Endothelial cell of umbilical vein (primary cell): ENCODE results near the gene PDE11A. TPM values are rescaled to one million over a fixed set of nuclear protein-coding genes. Genes with fewer than 3 reads are reported as not detected.
"Not testable (repeated sequence)": the region's sequence is repeated elsewhere in the genome, so short reads cannot be mapped to it uniquely, and the experiment has no call there.

Experiments
- BruUV-seq: library from RNA; stranded (reverse); fragments of 400-500 nt; replicated peaks from 2 replicates; lab custom pipeline; 2021; lab: Mats Ljungman, UMichigan
- CTCF ChIA-PET: fragments of 300-600, 350-600 bp; sonication (Branson Sonifier 250); formaldehyde crosslinking; loops from one replicate; lab custom pipeline; 2021; ENCODE audit warnings: antibody characterized with exemption, inconsistent platforms; lab: Charles Lee
- POLR2A ChIA-PET: fragments of 300-600, 350-600 bp; sonication (Branson Sonifier 250); formaldehyde crosslinking; loops from one replicate; lab custom pipeline; 2021; ENCODE audit warnings: antibody characterized with exemption, inconsistent platforms; lab: Charles Lee
- DNase-seq: peaks from one replicate; pipeline ENCODE4 v3.0.0-alpha.2; 2011; ENCODE audit warnings: low read depth, low spot score
- FAIRE-seq: peaks from 2 replicates; lab custom pipeline; 2011; peaks lifted over from hg19 to GRCh38; lab: Jason Lieb, UNC
- H2AFZ ChIP-seq: 2 replicates; pipeline ENCODE4 v1.6.0; 2012; ENCODE audit warnings: low read depth, low read length, control low read depth, inconsistent platforms
- H3K27ac ChIP-seq: 2 replicates; pipeline ENCODE4 v1.5.1; 2011; ENCODE audit warnings: low read depth, mild to moderate bottlenecking, control low read depth, low read length, moderate library complexity; ENCODE audit not compliant: insufficient read depth
- H3K27me3 ChIP-seq, 2 experiments: 2 replicates each; pipeline versions ENCODE4 v1.6.0 to v1.6.1; 2011; ENCODE audit warnings: low read length in 2 of 2, mixed read lengths in 1 of 2; ENCODE audit not compliant: control insufficient read depth in 2 of 2, insufficient read depth in 2 of 2
- H3K36me3 ChIP-seq, 2 experiments: 2 replicates in 1 of 2; 3 replicates in 1 of 2; pipeline ENCODE4 v1.5.1; 2011; ENCODE audit warnings: low read length in 2 of 2, mild to moderate bottlenecking in 1 of 2, moderate library complexity in 1 of 2; ENCODE audit not compliant: control insufficient read depth in 2 of 2, insufficient read depth in 2 of 2; ENCODE audit errors: extremely low read depth in 1 of 2
- H3K4me1 ChIP-seq: 3 replicates; pipeline ENCODE4 v1.5.1; 2011; ENCODE audit warnings: mild to moderate bottlenecking, low read length; ENCODE audit not compliant: control insufficient read depth, insufficient read depth; ENCODE audit errors: extremely low read depth
- H3K4me2 ChIP-seq: 2 replicates; pipeline ENCODE4 v1.6.1; 2011; ENCODE audit warnings: low read length, control low read depth, mixed read lengths; ENCODE audit not compliant: insufficient read depth
- H3K4me3 ChIP-seq, 3 experiments: fragments of 200-600 bp in 1 of 3; sonication (generic), shearing (Covaris generic) in 1 of 3; replicated peaks in 1 of 3; 2 replicates each; pipeline ENCODE4 v1.5.1; 2011 to 2016; ENCODE audit warnings: control low read depth in 3 of 3, low read length in 3 of 3, mild to moderate bottlenecking in 2 of 3, inconsistent platforms in 1 of 3, low read depth in 1 of 3, moderate library complexity in 1 of 3; ENCODE audit not compliant: insufficient read depth in 1 of 3
- H3K79me2 ChIP-seq: 2 replicates; pipeline ENCODE4 v1.6.0; 2012; ENCODE audit warnings: low read length, inconsistent platforms; ENCODE audit not compliant: control insufficient read depth, insufficient read depth
- H3K9ac ChIP-seq: replicated peaks from 2 replicates; pipeline ENCODE3; 2011; ENCODE audit warnings: low read length, control low read depth; ENCODE audit not compliant: insufficient read depth; ENCODE audit errors: extremely low read depth
- H3K9me1 ChIP-seq: replicated peaks from 3 replicates; pipeline ENCODE4 v1.6.0; 2011; ENCODE audit warnings: mild to moderate bottlenecking, low read length; ENCODE audit not compliant: control insufficient read depth, insufficient read depth; ENCODE audit errors: extremely low read depth
- H3K9me3 ChIP-seq: replicated peaks from 2 replicates; pipeline ENCODE4 v1.5.1; 2012; ENCODE audit warnings: low read length, inconsistent platforms; ENCODE audit not compliant: control insufficient read depth, insufficient read depth
- H4K20me1 ChIP-seq: replicated peaks from 2 replicates; pipeline ENCODE3; 2011; ENCODE audit warnings: mild to moderate bottlenecking, low read length; ENCODE audit not compliant: control insufficient read depth, insufficient read depth; ENCODE audit errors: extremely low read depth
- EZH2 ChIP-seq: IDR thresholded peaks from 2 replicates; pipeline ENCODE4 v1.6.1; 2012; ENCODE audit warnings: borderline replicate concordance, low read depth, mild to moderate bottlenecking, moderate library complexity, low read length, inconsistent platforms; ENCODE audit not compliant: severe bottlenecking
- dilution Hi-C: fragments of 300-500 bp; cut with MboI; formaldehyde crosslinking; loops from one replicate; pipeline ENCODE4 v1.15.0; 2019; ENCODE audit warnings: low sequenced_read_pairs; ENCODE audit not compliant: extremely low pct_ligation_motif_present
- intact Hi-C: fragments of 100-400 bp; cut with micrococcal nuclease; formaldehyde crosslinking; loops from one replicate; pipeline ENCODE4 v1.10.0; 2022
- polyA plus RNA-seq, 4 experiments: library from polyadenylated mRNA; depleted of rRNA in 3 of 4; stranded (reverse) in 3 of 4; unstranded in 1 of 4; fragments of >200 nt; gene quantifications; 2 replicates each; pipeline versions ENCODE4 v1.2.1 to v1.2.3, GENCODE V29; 2011 to 2012; ENCODE audit warnings: missing spikeins in 1 of 4
- total RNA-seq: library from RNA; stranded (reverse); gene quantifications from 2 replicates; pipeline ENCODE4 v1.2.3, GENCODE V29; 2021

The PDE11A gene
- total and polyA plus RNA-seq, 2 donors (not counting 3 experiments of a cell fraction or from before 2014, with no cell fraction given) = 0.07 to 0.51 TPM

GRCh38 chr2:177842243-177842642 is 230.3 kb downstream of the PDE11A start:
- no peaks in the 10 kb centered on the region for H3K36me3 ChIP-seq
- no TSS peak for BruUV-seq
- no peak for DNase-seq
- H3K27me3 ChIP-seq = no peaks in the 10 kb centered on the region
- H3K9me3 ChIP-seq = no peaks in the 10 kb centered on the region
- intact Hi-C loops = no loop called here
- H3K4me2 ChIP-seq = no peak overlapping the region
- H3K9ac ChIP-seq = no peak overlapping the region
- no peak for TF ChIP-seq EZH2
- H4K20me1 ChIP-seq = no peaks in the 10 kb centered on the region
- dilution Hi-C loops = no loop called here
- POLR2A ChIA-PET = no interaction called here
- FAIRE-seq = no peak
- H3K27ac ChIP-seq = no peak overlapping the region
- no peaks in the 10 kb centered on the region for H3K79me2 ChIP-seq
- no peaks in the 10 kb centered on the region for H3K4me1 ChIP-seq
- H2AFZ ChIP-seq = no peak overlapping the region
- no peak overlapping the region for H3K4me3 ChIP-seq
- no peaks in the 10 kb centered on the region for H3K9me1 ChIP-seq
- CTCF ChIA-PET = no interaction called here

DNA sequence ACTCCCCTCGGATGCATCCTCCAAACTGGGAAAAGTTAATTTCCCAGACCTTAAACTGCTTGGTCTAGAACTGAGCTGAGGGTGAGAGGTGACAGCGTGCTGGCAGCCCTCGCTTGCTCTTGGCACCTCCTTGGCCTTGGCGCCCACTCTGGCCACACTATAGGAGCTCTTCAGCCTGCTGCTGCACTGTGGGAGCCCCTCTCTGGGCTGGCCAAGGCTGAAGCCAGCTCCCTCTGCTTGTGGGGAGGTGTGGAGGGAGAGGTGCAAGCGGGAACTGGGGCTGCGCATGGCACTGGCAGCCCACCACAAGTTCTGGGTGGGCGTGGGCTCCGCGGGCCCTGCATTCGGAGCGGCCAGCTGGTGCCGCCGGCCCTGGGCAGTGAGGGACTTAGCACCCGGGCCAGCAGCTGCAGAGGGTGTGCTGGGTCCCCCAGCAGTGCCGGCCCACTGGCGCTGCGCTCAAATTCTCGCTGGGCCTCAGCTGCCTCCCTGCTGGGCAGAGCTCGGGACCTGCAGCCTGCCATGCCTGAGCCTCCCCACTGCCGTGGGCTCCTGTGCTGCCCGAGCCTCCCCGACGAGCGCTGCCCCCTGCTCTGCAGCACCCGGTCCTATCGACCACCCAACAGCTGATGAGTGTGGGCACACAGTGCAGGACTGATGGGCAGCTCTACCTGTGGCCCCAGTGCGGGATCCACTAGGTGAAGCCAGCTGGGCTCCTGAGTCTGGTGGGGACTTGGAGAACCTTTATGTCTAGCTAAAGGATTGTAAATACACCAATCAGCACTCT is 237.0 kb downstream of the PDE11A start:
- H3K27ac ChIP-seq, H3K27me3 ChIP-seq, FAIRE-seq, dilution Hi-C loops, CTCF ChIA-PET, BruUV-seq, H3K9ac ChIP-seq, intact Hi-C loops, H4K20me1 ChIP-seq, H2AFZ ChIP-seq, H3K4me1 ChIP-seq, H3K4me3 ChIP-seq, H3K9me1 ChIP-seq, H3K36me3 ChIP-seq, POLR2A ChIA-PET, H3K4me2 ChIP-seq, DNase-seq, H3K79me2 ChIP-seq, H3K9me3 ChIP-seq: not testable (repeated sequence)
